GM12878 (cell line): Measurements from ENCODE around the gene ELMOD3.

Experiments
- CTCF ChIP-seq, 3 experiments: IDR thresholded peaks in 2 of 3; conservative IDR thresholded peaks in 1 of 3; 2 replicates each; pipeline ENCODE4 v1.5.1; 2011; ENCODE audit warnings: low read depth in 3 of 3, low read length in 3 of 3, mild to moderate bottlenecking in 3 of 3, control low read depth in 2 of 3, moderate library complexity in 2 of 3, inconsistent platforms in 1 of 3, mixed read lengths in 1 of 3; ENCODE audit not compliant: control insufficient read depth in 2 of 3, insufficient read depth in 1 of 3; ENCODE audit errors: extremely low read depth in 1 of 3
- EP300 ChIP-seq, 2 experiments: fragments of 150-350 bp in 1 of 2; IDR thresholded peaks; 2 replicates each; pipeline ENCODE4 v1.6.1; 2011 to 2012; ENCODE audit warnings: low read depth in 2 of 2, low read length in 2 of 2, borderline replicate concordance in 1 of 2, improper control_type of control experiment in 1 of 2, inconsistent platforms in 1 of 2; ENCODE audit not compliant: control insufficient read depth in 1 of 2
- EZH2 ChIP-seq: IDR thresholded peaks from 2 replicates; pipeline ENCODE4 v1.6.1; 2012; ENCODE audit warnings: low read depth, mild to moderate bottlenecking, control low read depth, inconsistent platforms, low read length, borderline replicate concordance; ENCODE audit not compliant: control insufficient read depth
- GABPA ChIP-seq: IDR thresholded peaks from 2 replicates; pipeline ENCODE4 v1.6.1; 2014; ENCODE audit warnings: antibody characterized with exemption, low read depth, mild to moderate bottlenecking, inconsistent platforms
- HDAC2 ChIP-seq: fragments of 200-600 bp; sonication (generic); IDR thresholded peaks from 2 replicates; pipeline ENCODE4 v1.6.1; 2017
- JUNB ChIP-seq: IDR thresholded peaks from 2 replicates; pipeline ENCODE4 v1.6.1; 2016; ENCODE audit warnings: antibody characterized with exemption, mild to moderate bottlenecking
- MXI1 ChIP-seq: fragments of 150-350 bp; IDR thresholded peaks from 2 replicates; pipeline ENCODE4 v1.6.1; 2011; ENCODE audit warnings: low read depth, mild to moderate bottlenecking, inconsistent platforms, low read length, improper control_type of control experiment
- YY1 ChIP-seq: IDR thresholded peaks from 2 replicates; pipeline ENCODE4 v1.6.1; 2011; ENCODE audit warnings: low read depth, mild to moderate bottlenecking, low read length

DNA sequence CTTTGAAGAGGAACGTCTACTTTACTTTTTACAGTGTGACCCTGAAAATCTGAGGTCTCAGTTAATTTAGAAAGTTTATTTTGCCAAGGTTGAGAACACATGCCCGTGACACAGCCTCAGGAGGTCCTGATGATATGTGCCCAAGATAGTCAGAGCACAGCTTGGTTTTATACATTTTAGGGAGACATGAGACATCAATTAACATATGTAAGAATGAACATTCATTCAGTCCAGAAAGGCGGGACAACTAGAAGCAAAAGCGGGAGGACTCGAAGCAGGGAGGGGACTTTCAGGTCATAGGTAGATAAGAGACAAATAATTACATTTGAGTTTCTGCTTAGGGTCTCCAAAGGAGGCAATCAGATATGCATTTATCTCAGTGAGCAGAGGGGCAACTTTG is 23.7 kb downstream of the ELMOD3 start:
- no peak for TF ChIP-seq EP300 (IDR thresholded peaks at IDR 0.05; ENCODE audit: borderline replicate concordance in 1 of 2, control insufficient read depth in 1 of 2, low read depth in 2 of 2, low read length in 2 of 2)
- no peak for TF ChIP-seq CTCF (IDR thresholded peaks at IDR 0.05 in 2 of 3, conservative IDR thresholded peaks at IDR 0.05 in 1 of 3; ENCODE audit: control insufficient read depth in 2 of 3, extremely low read depth in 1 of 3, insufficient read depth in 1 of 3, low read depth in 3 of 3, low read length in 3 of 3)
- TF ChIP-seq JUNB = no peak
- no peak for TF ChIP-seq EZH2
- no peak for TF ChIP-seq YY1
- TF ChIP-seq HDAC2 = no peak
- no peak for TF ChIP-seq MXI1
- TF ChIP-seq GABPA = no peak
